Epithelial cell of proximal tubule (primary cell): Measurements from ENCODE around the gene PDE6D. TPM values are rescaled to one million over a fixed set of nuclear protein-coding genes. Genes with fewer than 3 reads are reported as not detected.

Experiments used
- DNase-seq: peaks from one replicate; pipeline ENCODE4 v3.0.0-alpha.2; 2011; ENCODE audit warnings: low read depth
- H3K4me3 ChIP-seq: 2 replicates; pipeline ENCODE4 v1.5.1; 2011; ENCODE audit warnings: low read depth, mild to moderate bottlenecking, low read length
- total RNA-seq: library from RNA; depleted of rRNA; stranded (reverse); fragments of >200 nt; gene quantifications from 2 replicates; pipeline ENCODE4 v1.2.3, GENCODE V29; 2015
- TF ChIP-seq, protein P1 (sequence below): conservative IDR thresholded peaks from 2 replicates; pipeline ENCODE4 v1.5.1; 2012; ENCODE audit warnings: low read depth, mild to moderate bottlenecking, low read length

PDE6D gene
- total RNA-seq, 1 donor from 2014 or later = 32.9 TPM

DNA sequence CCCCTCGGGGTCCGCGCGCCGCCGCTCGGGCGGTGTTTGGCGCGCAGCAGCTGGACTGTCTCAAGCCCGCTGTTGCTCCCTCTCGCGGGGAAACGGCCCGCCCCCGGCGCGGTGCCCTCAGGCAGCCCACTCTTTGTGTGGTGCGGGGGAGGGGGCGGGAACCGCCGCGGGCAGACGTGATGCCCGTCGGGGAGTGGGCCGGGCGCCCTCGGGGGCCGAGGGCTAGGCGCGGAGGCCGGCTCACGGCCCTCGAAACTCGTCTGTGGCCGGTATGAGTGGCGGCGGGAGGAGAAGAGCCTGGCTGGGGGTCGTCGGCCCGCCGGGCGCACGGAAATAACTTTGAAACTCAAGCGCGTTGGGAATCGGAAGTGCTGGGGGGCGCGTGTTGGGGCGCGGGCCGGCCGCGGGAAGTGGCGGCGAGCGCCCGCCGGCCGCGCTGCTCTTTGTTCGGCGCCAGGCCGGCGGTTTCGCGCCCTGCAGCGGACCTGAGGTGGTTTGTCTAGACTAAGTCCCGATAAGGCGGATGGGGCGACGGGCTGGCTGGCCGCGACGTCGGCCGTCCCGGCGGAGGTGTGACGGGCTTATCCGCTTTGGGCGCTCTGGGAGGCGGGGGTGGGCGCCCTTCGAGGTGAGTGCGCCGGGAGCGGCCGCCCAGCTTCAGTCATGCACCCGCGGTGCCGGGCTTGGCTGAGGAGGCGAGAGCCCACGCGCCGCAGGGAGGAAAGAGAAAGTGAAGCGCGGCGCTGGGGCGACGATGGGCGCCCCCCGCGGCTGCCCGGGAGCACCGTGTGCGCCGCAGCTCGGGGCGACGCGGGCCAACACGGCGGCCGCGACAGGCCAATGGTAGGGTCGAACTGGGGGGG is 72.1 kb downstream of the PDE6D start:
- TF ChIP-seq, protein P1, sequence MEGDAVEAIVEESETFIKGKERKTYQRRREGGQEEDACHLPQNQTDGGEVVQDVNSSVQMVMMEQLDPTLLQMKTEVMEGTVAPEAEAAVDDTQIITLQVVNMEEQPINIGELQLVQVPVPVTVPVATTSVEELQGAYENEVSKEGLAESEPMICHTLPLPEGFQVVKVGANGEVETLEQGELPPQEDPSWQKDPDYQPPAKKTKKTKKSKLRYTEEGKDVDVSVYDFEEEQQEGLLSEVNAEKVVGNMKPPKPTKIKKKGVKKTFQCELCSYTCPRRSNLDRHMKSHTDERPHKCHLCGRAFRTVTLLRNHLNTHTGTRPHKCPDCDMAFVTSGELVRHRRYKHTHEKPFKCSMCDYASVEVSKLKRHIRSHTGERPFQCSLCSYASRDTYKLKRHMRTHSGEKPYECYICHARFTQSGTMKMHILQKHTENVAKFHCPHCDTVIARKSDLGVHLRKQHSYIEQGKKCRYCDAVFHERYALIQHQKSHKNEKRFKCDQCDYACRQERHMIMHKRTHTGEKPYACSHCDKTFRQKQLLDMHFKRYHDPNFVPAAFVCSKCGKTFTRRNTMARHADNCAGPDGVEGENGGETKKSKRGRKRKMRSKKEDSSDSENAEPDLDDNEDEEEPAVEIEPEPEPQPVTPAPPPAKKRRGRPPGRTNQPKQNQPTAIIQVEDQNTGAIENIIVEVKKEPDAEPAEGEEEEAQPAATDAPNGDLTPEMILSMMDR = peak; percentile 15
- H3K4me3 ChIP-seq = peak overlapping the region; percentile 97
- DNase-seq = no peak

DNA sequence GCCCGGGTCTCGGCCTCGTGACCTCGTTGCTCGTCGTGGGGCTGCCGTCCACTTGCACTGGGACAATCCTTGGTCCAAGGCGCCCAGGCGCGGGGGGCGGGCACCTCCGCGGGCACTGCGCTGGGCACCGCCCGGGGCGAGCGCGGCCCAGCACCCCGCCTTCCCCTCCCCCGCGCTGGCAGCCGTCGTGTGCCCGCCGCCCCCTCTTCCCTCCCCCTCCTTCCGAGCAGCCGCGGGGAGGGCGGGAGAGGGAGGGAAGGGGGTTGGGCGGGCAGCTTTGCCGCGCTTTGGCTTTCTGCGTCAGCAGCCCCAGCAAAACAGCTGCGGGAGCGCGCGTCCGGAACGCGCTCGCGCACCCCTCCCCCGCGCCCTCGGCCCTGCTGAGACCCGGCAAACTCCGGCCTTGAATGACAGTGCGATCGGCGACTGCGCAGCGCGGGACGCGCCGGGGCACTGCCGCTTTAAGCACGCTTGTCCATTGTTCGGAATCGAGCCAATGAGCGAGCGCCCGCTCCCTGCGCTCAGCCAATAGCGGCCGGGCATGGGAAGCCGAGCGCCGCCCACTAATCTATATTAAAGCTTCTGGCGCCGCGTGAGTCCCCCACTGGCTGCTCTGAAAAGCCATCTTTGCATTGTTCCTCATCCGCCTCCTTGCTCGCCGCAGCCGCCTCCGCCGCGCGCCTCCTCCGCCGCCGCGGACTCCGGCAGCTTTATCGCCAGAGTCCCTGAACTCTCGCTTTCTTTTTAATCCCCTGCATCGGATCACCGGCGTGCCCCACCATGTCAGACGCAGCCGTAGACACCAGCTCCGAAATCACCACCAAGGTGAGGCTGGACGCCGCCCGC is 72.9 kb downstream of the PDE6D start, which contains the start of gene PTMA:
Gene PTMA (plus strand): TSS at position 599 of the 846 bp plus-strand sequence. CDS start 182 bp downstream, at position 781.
- H3K4me3 ChIP-seq = peak within 1 kb of the TSS; percentile 97
- peak; percentile 90 for DNase-seq
- TF ChIP-seq, protein P1 = no peak

DNA sequence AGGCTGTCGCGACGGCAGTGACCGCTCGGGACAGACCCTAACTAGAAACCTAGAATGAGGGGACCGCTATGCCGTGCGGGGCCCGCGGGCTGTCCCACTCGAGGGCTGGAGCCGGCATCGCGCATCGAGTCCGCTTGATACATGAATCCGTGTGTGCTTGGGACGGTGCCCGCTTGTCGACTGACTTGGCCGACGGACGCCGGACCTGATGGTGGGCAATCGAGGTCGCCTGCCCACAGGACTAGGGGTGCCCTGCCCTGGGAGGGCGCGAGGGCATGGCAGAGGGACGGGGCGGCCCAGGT is 73.5 kb downstream of the PDE6D start:
- DNase-seq = no peak
- TF ChIP-seq, protein P1 = no peak
- peak overlapping the region; percentile 91 for H3K4me3 ChIP-seq

DNA sequence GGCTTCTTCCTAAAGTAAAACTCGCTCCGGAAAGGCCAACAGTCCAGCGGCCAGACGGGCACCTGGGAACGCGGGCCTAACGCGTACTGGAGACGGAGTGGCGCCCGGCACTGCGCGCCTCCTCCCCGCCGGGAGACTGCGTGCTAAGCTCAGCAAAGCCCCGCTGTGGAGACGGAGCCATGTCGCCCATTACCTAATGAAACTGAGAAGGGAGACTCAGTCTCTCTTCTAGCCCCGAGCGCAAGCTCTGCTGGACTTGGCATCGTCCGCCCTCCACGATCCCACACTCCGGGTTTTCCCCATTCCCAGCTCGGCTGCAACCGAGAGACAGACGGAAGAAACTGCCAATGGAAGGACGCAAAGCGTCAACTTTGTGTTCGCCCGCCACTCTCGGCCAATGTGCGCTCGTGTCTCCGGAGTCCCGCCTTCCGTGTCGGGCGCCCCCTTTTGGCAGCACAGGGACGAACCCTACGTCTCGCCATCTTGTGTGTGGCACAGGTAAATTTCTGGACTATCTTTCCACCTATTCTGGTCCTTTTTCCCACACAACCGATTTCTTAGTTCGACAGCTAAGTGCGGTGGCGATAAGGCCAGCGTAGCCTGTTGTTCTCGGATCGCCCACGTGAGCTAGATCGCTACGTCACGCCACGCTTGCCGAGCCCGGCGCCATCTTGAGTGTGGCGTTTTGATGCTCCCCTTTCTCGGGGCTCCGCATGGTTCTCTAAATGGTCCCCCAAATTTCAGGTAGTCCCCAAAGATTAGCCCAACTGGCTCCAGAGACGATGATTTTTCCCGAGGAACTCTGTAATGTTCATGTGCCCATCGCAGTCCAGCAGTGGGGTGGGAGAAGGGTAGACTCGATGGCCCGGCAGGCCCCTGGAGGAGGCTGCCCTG is 74.1 kb downstream of the PDE6D start:
- H3K4me3 ChIP-seq = peak overlapping the region; percentile 91
- TF ChIP-seq, protein P1 = peak; percentile 92
- DNase-seq = peak; percentile 86

DNA sequence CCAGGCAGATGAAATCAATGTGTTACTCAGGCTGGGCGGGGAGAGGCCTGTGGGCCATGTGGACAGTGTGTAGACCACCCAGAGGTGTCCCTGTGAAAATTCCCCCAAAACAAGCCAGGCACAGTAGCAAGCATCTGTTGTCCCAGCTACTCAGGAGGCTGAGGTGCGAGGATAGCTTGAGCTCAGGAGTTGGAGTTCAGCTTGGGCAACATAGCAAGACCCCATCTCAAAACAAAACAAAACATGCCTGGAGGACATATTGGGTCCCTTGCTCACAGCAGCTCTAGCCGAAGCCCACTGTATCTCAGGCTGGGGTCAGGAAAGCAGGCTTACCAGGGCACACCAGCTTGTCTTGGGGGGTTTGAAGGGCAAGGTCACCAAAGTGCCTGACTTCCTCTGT is 77.1 kb downstream of the PDE6D start:
- TF ChIP-seq, protein P1 = no peak
- no peak overlapping the region for H3K4me3 ChIP-seq

DNA sequence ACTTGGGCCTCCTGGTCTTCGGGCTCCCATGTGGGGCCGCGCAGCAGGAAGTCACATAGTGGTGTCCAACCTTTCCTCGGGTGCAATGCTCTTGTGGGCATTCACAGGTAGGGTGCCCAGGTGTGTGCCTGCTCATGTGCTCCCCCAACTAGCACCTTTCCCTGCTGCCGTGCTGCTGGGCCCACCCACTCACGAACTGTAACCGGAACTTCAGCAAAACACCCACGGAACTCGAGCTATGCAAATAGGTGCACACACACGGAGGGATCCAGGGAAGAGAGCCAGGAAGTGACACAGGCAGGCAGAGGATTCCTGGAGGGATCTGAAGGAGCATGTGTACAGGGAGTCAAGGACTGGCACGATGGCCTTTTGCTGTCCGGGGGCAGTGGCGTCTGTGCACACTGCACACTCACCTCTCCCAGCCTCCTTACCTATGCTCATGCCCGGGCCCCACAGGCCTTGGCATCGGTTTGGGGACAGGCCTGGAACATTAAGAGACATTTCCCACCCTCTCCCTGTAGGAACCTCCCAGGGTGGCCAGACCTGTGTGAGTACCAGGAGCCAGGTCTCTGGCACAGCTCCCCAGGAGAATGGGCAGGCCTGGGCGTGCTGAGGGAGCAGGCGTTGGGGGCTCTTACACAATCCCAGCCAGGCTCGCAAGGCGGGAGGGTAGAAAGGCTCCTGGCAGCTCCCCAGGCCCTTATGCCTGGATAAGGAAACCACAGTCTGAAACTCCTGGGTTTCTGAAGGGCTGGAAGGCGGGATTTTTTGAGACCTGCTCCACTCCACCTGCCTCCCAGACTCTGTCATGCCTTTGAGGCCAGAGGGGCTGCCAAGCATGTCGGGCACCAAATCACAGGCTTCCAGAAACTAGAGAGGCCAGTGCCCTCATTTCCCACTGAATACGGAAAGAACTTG is 79.4 kb downstream of the PDE6D start:
- TF ChIP-seq, protein P1 = no peak
- H3K4me3 ChIP-seq = peak overlapping the region; percentile 22
- no peak for DNase-seq

More for the DNA sequence above, 77.1 kb downstream of the PDE6D start:
- DNase-seq = no peak
